Right lobe of liver (tissue), 6 donors: ENCODE results near the gene MAP3K12. TPM values are rescaled to one million over a fixed set of nuclear protein-coding genes. Genes with fewer than 3 reads are reported as not detected.
"Not testable (repeated sequence)": the region's sequence is repeated elsewhere in the genome, so short reads cannot be mapped to it uniquely, and the experiment has no call there.

Experiments
- ATAC-seq, 4 donors: fragments of 200-7000 bp; cut with Tn5 transposase; one replicate each; pipeline ENCODE4 v1.9.1; 2020; ENCODE audit warnings: mild to moderate bottlenecking in 4 of 4, moderate library complexity in 4 of 4
- DNase-seq, 3 donors: peaks; one replicate each; pipeline ENCODE4 v3.0.0-alpha.2; 2020
- H3K27ac ChIP-seq, 3 donors: fragments of 200-600 bp; one replicate each; pipeline ENCODE4 v1.8.0; 2022
- H3K27me3 ChIP-seq, 2 donors: fragments of 200-600 bp; one replicate each; pipeline ENCODE4 v1.8.0; 2022
- H3K36me3 ChIP-seq, 4 donors: fragments of 200-600 bp; sonication (generic) in 1 of 4; one replicate each; pipeline versions ENCODE4 v1.5.1 to v1.8.0; 2017 to 2022; ENCODE audit warnings: control low read depth in 1 of 4
- H3K4me1 ChIP-seq, 4 donors: fragments of 200-600 bp; sonication (generic) in 1 of 4; one replicate each; pipeline versions ENCODE4 v1.5.1 to v1.8.0; 2017 to 2022; ENCODE audit warnings: control low read depth in 1 of 4
- H3K4me3 ChIP-seq, 3 donors: fragments of 200-600 bp; one replicate each; pipeline ENCODE4 v1.8.0; 2022
- H3K9me3 ChIP-seq, 4 donors: fragments of 200-600 bp; sonication (generic) in 1 of 4; one replicate each; pipeline versions ENCODE4 v1.5.1 to v1.8.0; 2017 to 2022; ENCODE audit warnings: control low read depth in 1 of 4
- CTCF ChIP-seq, 4 donors: fragments of 200-600 bp in 3 of 4; fragments of 450-650 bp in 1 of 4; IDR thresholded peaks; one replicate each; pipeline versions ENCODE4 v1.5.1 to v1.8.0; 2016 to 2022; ENCODE audit warnings: antibody characterized with exemption in 4 of 4, mild to moderate bottlenecking in 2 of 4
- POLR2A ChIP-seq: fragments of 450-650 bp; IDR thresholded peaks from one replicate; pipeline ENCODE4 v1.6.1; 2017; ENCODE audit warnings: antibody characterized with exemption, mild to moderate bottlenecking
- WGBS: methylation state at CpG from one replicate; pipeline ENCODE4 v1.1.6; 2018; ENCODE audit warnings: low coverage, low lambda C conversion rate; ENCODE audit not compliant: insufficient coverage; ENCODE audit errors: missing lambda C conversion rate; 5-methylcytosine and 5-hydroxymethylcytosine counted together
- intact Hi-C, 2 donors: fragments of 100-400 bp; cut with DNase I; formaldehyde crosslinking; loops; one replicate each; pipeline versions ENCODE4 v1.11.2 to v1.14.1; 2022
- total RNA-seq, 6 experiments: library from RNA; depleted of rRNA in 2 of 6; stranded (reverse); fragments of >200 nt in 2 of 6; fragmentation: NEBNext Ultra II Directional in 3 of 6; extraction: Animal tissue kit (Norgen Biotek cat#: 25700) in 3 of 6; gene quantifications; one replicate each; pipeline versions ENCODE4 v1.1.0 to v1.2.4, GENCODE V29; 2016 to 2023
- donor health status: DM: no; HTN: yes; CAD: no.
- donor health status: DM: no; HTN: no; CAD: no.
- donor health status: DM: no; HTN: no; CAD: no.
- donor health status: DM: no; HTN: yes; CAD: no.
- donor health status: DM: no; HTN: yes; CAD: no.

The MAP3K12 gene
- total RNA-seq, 6 experiments from 2014 or later = 0.68 to 2.9 (median 1.5) TPM

- H3K27ac ChIP-seq = no peak overlapping the region
- DNase-seq (no peak), ATAC-seq (no peak)
- H3K4me3 ChIP-seq = no peak overlapping the region
- WGBS = 86% methylated on average over 5 of the region's 7 CpGs
- intact Hi-C loops = loop anchor here in 1 of 2 donors (5.0 kb wide), 1 partner anchor 36 kb away; no protein-coding TSS in a partner anchor
- no peak for TF ChIP-seq CTCF (IDR thresholded peaks at IDR 0.05)
- TF ChIP-seq POLR2A = no peak
- peaks cover 0 to 15% (median 4%) of the 10 kb centered on the region in 4 donors for H3K4me1 ChIP-seq
- H3K27me3 ChIP-seq = no peaks in the 10 kb centered on the region
- H3K36me3 ChIP-seq = peaks cover 4 to 17% (median 12%) of the 10 kb centered on the region in 4 donors
- no peaks in the 10 kb centered on the region for H3K9me3 ChIP-seq
Observed at GRCh38 chr12:53450936-53451335, 48.3 kb downstream of the MAP3K12 start.

- ATAC-seq, intact Hi-C loops: not testable (repeated sequence)
- 86% methylated on average over 9 of the region's 11 CpGs for WGBS
Observed at GRCh38 chr12:53444593-53445325, 54.5 kb downstream of the MAP3K12 start.

GRCh38 chr12:53443955-53444354 is 55.3 kb downstream of the MAP3K12 start:
- WGBS = 89% methylated on average over 3 of the region's 4 CpGs
- Histone ChIP-seq H3K9me3 (no peaks in the 10 kb centered on the region), H3K4me3 (no peak overlapping the region), H3K27me3 (no peaks in the 10 kb centered on the region), H3K4me1 (peaks cover 0 to 16% (median 0%) of the 10 kb centered on the region in 4 donors), H3K36me3 (peaks cover 0 to 9% (median 1%) of the 10 kb centered on the region in 4 donors), H3K27ac (no peak overlapping the region)
- DNase-seq (no peak), ATAC-seq (no peak)
- TF ChIP-seq CTCF (IDR thresholded peaks at IDR 0.05) = no peak
- TF ChIP-seq POLR2A = no peak
- intact Hi-C loops = no loop called here

More at GRCh38 chr12:53444593-53445325, 54.5 kb downstream of the MAP3K12 start:
- peaks cover 0 to 16% (median 0%) of the 10 kb centered on the region in 4 donors for H3K4me1 ChIP-seq
- H3K36me3 ChIP-seq, H3K4me3 ChIP-seq, DNase-seq, H3K27me3 ChIP-seq, H3K27ac ChIP-seq, H3K9me3 ChIP-seq: not testable (repeated sequence)

- peak within 1 kb of the TSS; percentile 57 to 82 (median 66) for H3K4me3 ChIP-seq
- 2% methylated on average over 28 of the region's 31 CpGs for WGBS
- H3K9me3 ChIP-seq = no peaks in the 10 kb centered on the region
- H3K4me1 ChIP-seq = peaks cover 0 to 16% (median 0%) of the 10 kb centered on the region in 4 donors
- intact Hi-C loops = no loop called here
- TF ChIP-seq POLR2A (peak; percentile 94), CTCF (IDR thresholded peaks at IDR 0.05) (no peak)
- H3K27ac ChIP-seq = peak within 1 kb of the TSS; percentile 83 to 96 (median 88)
- H3K27me3 ChIP-seq = no peaks in the 10 kb centered on the region
- H3K36me3 ChIP-seq = peaks cover 0 to 9% (median 1%) of the 10 kb centered on the region in 4 donors
- ATAC-seq (peak; percentile 96 to 98 (median 97)), DNase-seq (peak; percentile 99)
Observed at GRCh38 chr12:53441040-53441833, 58.0 kb downstream of the MAP3K12 start, which contains the start of gene PRR13. PRR13 (plus strand) TSS chr12:53441734; CDS start chr12:53442715, 981 bp downstream.

- intact Hi-C loops, DNase-seq: not testable (repeated sequence)
Observed at GRCh38 chr12:53439582-53439981, 59.7 kb downstream of the MAP3K12 start.

GRCh38 chr12:53435326-53435725 is 63.9 kb downstream of the MAP3K12 start:
- H3K27me3 ChIP-seq, H3K27ac ChIP-seq, H3K36me3 ChIP-seq, H3K4me1 ChIP-seq, H3K4me3 ChIP-seq, ATAC-seq, H3K9me3 ChIP-seq, intact Hi-C loops, DNase-seq: not testable (repeated sequence)
- WGBS = 79% methylated on average over 4 of the region's 9 CpGs

More at GRCh38 chr12:53439582-53439981, 59.7 kb downstream of the MAP3K12 start:
- H3K36me3 ChIP-seq, H3K9me3 ChIP-seq, ATAC-seq, H3K27ac ChIP-seq, H3K4me3 ChIP-seq, H3K27me3 ChIP-seq: not testable (repeated sequence)
- peaks cover 0 to 16% (median 0%) of the 10 kb centered on the region in 4 donors for H3K4me1 ChIP-seq
